ENCODE results near the gene RGL2.

GRCh38 chr6:33313105-33313708 lies 14.5 kb upstream of the RGL2 start:
- TF ChIP-seq CTCF (IDR thresholded peaks at IDR 0.05; ENCODE audit: extremely low read depth in 1 of 2, insufficient read depth in 1 of 2, low read depth in 1 of 2, low read length in 2 of 2) (peak in 1 of 2 donors; percentile 1), POLR2A (IDR thresholded peaks at IDR 0.05; ENCODE audit: low read depth, low read length) (no peak), MYC (IDR thresholded peaks at IDR 0.05; ENCODE audit: low read depth, low read length) (no peak), EZH2 (IDR thresholded peaks at IDR 0.05; ENCODE audit: borderline replicate concordance, low read depth, low read length, severe bottlenecking) (no peak)

Data from endothelial cell of umbilical vein (primary cell).